ENCODE data around the gene THSD4. TPM values are rescaled to one million over a fixed set of nuclear protein-coding genes. Genes with fewer than 3 reads are reported as not detected.

The THSD4 gene
- polyA plus RNA-seq, 1 donor from 2014 or later = 0.46 TPM

- no peak overlapping the region for H2AFZ ChIP-seq (ENCODE audit: low read depth, low read length)
- TF ChIP-seq, protein P1, sequence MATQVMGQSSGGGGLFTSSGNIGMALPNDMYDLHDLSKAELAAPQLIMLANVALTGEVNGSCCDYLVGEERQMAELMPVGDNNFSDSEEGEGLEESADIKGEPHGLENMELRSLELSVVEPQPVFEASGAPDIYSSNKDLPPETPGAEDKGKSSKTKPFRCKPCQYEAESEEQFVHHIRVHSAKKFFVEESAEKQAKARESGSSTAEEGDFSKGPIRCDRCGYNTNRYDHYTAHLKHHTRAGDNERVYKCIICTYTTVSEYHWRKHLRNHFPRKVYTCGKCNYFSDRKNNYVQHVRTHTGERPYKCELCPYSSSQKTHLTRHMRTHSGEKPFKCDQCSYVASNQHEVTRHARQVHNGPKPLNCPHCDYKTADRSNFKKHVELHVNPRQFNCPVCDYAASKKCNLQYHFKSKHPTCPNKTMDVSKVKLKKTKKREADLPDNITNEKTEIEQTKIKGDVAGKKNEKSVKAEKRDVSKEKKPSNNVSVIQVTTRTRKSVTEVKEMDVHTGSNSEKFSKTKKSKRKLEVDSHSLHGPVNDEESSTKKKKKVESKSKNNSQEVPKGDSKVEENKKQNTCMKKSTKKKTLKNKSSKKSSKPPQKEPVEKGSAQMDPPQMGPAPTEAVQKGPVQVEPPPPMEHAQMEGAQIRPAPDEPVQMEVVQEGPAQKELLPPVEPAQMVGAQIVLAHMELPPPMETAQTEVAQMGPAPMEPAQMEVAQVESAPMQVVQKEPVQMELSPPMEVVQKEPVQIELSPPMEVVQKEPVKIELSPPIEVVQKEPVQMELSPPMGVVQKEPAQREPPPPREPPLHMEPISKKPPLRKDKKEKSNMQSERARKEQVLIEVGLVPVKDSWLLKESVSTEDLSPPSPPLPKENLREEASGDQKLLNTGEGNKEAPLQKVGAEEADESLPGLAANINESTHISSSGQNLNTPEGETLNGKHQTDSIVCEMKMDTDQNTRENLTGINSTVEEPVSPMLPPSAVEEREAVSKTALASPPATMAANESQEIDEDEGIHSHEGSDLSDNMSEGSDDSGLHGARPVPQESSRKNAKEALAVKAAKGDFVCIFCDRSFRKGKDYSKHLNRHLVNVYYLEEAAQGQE (IDR thresholded peaks at IDR 0.05; ENCODE audit: borderline replicate concordance) = no peak
- no peak for TF ChIP-seq CTCF (IDR thresholded peaks at IDR 0.05; ENCODE audit: poor library complexity, severe bottlenecking)
- no peak for TF ChIP-seq POLR2AphosphoS5 (IDR thresholded peaks at IDR 0.05)
- TF ChIP-seq MXI1 (conservative IDR thresholded peaks at IDR 0.05; ENCODE audit: poor library complexity, severe bottlenecking) = no peak
- TF ChIP-seq TAF1 (IDR thresholded peaks at IDR 0.05; ENCODE audit: low read depth) = no peak
- no peak for TF ChIP-seq EP300 (conservative IDR thresholded peaks at IDR 0.05; ENCODE audit: poor library complexity, severe bottlenecking)
- no peak for TF ChIP-seq SMC3 (conservative IDR thresholded peaks at IDR 0.05; ENCODE audit: poor library complexity)
- TF ChIP-seq RAD21 (conservative IDR thresholded peaks at IDR 0.05) = no peak
- TF ChIP-seq EZH2 (IDR thresholded peaks at IDR 0.05; ENCODE audit: borderline replicate concordance, insufficient read depth, low read length, poor library complexity, severe bottlenecking) = no peak
Measured at GRCh38 chr15:71248386-71248785, 133.1 kb downstream of the THSD4 start.

DNA sequence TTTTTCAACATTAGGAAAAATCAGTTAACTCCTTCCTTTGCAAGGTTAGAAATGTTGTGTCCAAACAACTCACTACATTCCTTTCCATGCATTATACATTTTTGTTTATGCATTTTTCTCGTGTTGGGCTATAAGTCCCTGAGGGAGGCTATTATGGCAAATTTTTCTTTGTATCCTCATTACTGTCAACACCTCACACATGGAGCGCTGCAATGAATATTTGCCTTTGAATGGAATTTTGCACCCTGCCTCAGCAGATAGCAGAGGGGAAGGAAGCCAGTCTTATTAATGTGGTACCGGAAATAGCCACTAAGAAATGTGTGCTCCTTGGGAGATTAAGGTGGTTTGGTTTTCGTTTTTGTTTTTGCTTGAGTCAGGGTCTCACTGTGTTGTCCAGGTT lies 134.7 kb downstream of the THSD4 start:
- Histone ChIP-seq H3K4me2 (ENCODE audit: low read length) (no peak overlapping the region), H3K9me3 (ENCODE audit: low read length) (no peaks in the 10 kb centered on the region), H2AFZ (ENCODE audit: low read depth, low read length) (no peak overlapping the region), H3F3A (ENCODE audit: insufficient read depth, low read length, poor library complexity, severe bottlenecking) (no peaks in the 10 kb centered on the region), H3K36me3 (ENCODE audit: insufficient read depth, low read length) (no peaks in the 10 kb centered on the region), H3K27ac (ENCODE audit: low read length) (no peak overlapping the region), H3K9ac (ENCODE audit: low read length) (no peak overlapping the region), H3K4me3 (ENCODE audit: low read length) (no peak overlapping the region), H3K9me2 (ENCODE audit: insufficient read depth, low read length) (no peaks in the 10 kb centered on the region), H3K27me3 (ENCODE audit: insufficient read depth, low read depth, low read length) (no peaks in the 10 kb centered on the region), H4K20me1 (ENCODE audit: insufficient read depth) (no peaks in the 10 kb centered on the region), H3K79me2 (replicated peaks; ENCODE audit: insufficient read depth, low read length) (no peaks in the 10 kb centered on the region)
- TF ChIP-seq TAF1 (IDR thresholded peaks at IDR 0.05; ENCODE audit: low read depth) (no peak), CTCF (IDR thresholded peaks at IDR 0.05; ENCODE audit: poor library complexity, severe bottlenecking) (peak; percentile 18), SMC3 (conservative IDR thresholded peaks at IDR 0.05; ENCODE audit: poor library complexity) (no peak), EP300 (conservative IDR thresholded peaks at IDR 0.05; ENCODE audit: poor library complexity, severe bottlenecking) (no peak), RAD21 (conservative IDR thresholded peaks at IDR 0.05) (no peak), POLR2AphosphoS5 (IDR thresholded peaks at IDR 0.05) (no peak)

More at GRCh38 chr15:71248386-71248785, 133.1 kb downstream of the THSD4 start:
- no peaks in the 10 kb centered on the region for H4K20me1 ChIP-seq (ENCODE audit: insufficient read depth)
- no peaks in the 10 kb centered on the region for H3F3A ChIP-seq (ENCODE audit: insufficient read depth, low read length, poor library complexity, severe bottlenecking)
- no peaks in the 10 kb centered on the region for H3K27me3 ChIP-seq (ENCODE audit: insufficient read depth, low read depth, low read length)
- no peaks in the 10 kb centered on the region for H3K9me3 ChIP-seq (ENCODE audit: low read length)
- no peak overlapping the region for H3K4me3 ChIP-seq (ENCODE audit: low read length)
- H3K36me3 ChIP-seq (ENCODE audit: insufficient read depth, low read length) = no peaks in the 10 kb centered on the region
- no peaks in the 10 kb centered on the region for H3K9me2 ChIP-seq (ENCODE audit: insufficient read depth, low read length)
- no peak overlapping the region for H3K27ac ChIP-seq (ENCODE audit: low read length)
- no peaks in the 10 kb centered on the region for H3K79me2 ChIP-seq (replicated peaks; ENCODE audit: insufficient read depth, low read length)
- H3K4me2 ChIP-seq (ENCODE audit: low read length) = no peak overlapping the region
- no peak overlapping the region for H3K9ac ChIP-seq (ENCODE audit: low read length)

All from neural cell (in vitro differentiated cells).